Ectodermal cell (in vitro differentiated cells): ENCODE data around the gene ZNF91.

Experiments used
- H3K27ac ChIP-seq: 2 replicates; pipeline ENCODE4 v1.7.0; 2013; ENCODE audit warnings: mild to moderate bottlenecking, low read depth, low read length; ENCODE audit not compliant: insufficient read depth, poor library complexity, severe bottlenecking
- H3K27me3 ChIP-seq: 2 replicates; pipeline ENCODE4 v1.7.0; 2013; ENCODE audit warnings: mild to moderate bottlenecking, low read length; ENCODE audit not compliant: insufficient read depth, control insufficient read depth, poor library complexity, severe bottlenecking
- H3K36me3 ChIP-seq: one replicate; pipeline ENCODE4 v1.7.0; 2013; ENCODE audit warnings: low read length; ENCODE audit not compliant: control insufficient read depth, insufficient read depth
- H3K4me1 ChIP-seq: one replicate; pipeline ENCODE4 v1.7.0; 2013; ENCODE audit warnings: low read length; ENCODE audit not compliant: control insufficient read depth, insufficient read depth
- H3K4me3 ChIP-seq: 2 replicates; pipeline ENCODE4 v1.7.0; 2013; ENCODE audit warnings: low read depth, low read length, control low read depth; ENCODE audit not compliant: insufficient read depth
- H3K9me3 ChIP-seq: 2 replicates; pipeline ENCODE4 v1.7.0; 2013; ENCODE audit warnings: mild to moderate bottlenecking, low read length, moderate library complexity; ENCODE audit not compliant: control insufficient read depth
- WGBS, 2 experiments: methylation state at CpG; one replicate each; pipeline ENCODE4 v1.1.7; 2013; ENCODE audit warnings: missing lambda C conversion rate in 2 of 2; 5-methylcytosine and 5-hydroxymethylcytosine counted together

The ZNF91 gene

GRCh38 chr19:23415034-23415433 lies 19.8 kb upstream of the ZNF91 start:
- Histone ChIP-seq H3K4me1 (no peaks in the 10 kb centered on the region), H3K27me3 (no peaks in the 10 kb centered on the region), H3K27ac (peak overlapping the region; percentile 97), H3K4me3 (peak overlapping the region; percentile 86), H3K9me3 (no peaks in the 10 kb centered on the region), H3K36me3 (no peaks in the 10 kb centered on the region)
- 4 to 5% methylated on average over 13 of the region's 13 CpGs for WGBS, 2 experiments

DNA sequence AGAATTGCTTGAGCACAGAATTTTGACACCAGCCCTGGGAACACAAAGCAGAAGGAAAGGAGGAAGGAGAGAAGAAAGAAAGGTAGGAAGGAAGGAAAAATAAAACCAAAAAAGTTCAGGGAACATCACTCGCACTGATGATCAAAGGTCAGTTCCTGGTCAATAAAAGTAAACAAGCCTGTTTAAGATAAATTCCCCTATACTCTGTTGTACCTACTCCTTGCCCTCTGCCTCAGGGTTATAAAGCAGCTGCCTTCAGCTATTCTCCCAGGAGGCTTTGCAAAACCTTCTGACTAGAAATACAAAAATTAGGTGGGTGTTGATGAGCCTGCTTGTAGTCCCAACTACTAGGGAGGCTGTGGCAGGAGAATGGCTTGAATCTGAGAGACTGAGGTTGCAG lies 14.9 kb upstream of the ZNF91 start:
- WGBS, 2 experiments = 83 to 96% methylated on average over 1 of the region's 1 CpG
- Histone ChIP-seq H3K9me3 (no peaks in the 10 kb centered on the region), H3K4me1 (no peaks in the 10 kb centered on the region), H3K36me3 (no peaks in the 10 kb centered on the region), H3K27me3 (no peaks in the 10 kb centered on the region), H3K27ac (no peak overlapping the region), H3K4me3 (no peak overlapping the region)

DNA sequence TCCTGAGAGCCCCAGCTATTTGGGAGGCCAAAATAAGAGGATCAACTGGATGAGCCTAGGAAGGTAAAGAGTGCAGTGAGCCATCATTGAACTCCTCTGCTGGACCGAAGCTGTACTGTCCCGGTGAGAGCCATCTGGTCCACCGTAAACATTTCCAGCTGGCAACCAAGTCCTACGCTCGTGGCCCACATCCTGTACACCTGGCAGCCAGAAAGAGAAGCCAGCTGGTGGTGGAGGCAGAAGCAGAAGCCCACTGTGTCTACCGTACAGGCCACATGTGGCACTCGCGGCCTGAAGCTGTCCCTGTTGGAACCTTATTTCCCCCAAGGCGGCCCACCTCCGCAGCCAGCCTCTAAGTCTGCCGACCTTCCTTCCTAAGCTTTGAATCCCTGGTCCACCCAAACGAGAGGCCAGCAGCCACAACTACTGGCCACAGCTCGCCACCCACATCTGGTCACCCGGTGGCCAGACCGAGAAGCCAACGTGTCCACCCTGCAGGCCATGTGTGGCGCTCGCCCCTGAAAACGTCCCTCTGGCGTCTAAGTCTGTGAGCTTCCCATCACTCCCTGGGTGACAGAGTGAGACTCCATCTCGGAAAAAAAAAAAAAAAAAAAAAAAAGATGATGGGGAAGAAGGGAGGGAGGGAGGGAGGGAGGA lies 14.2 kb upstream of the ZNF91 start:
- Histone ChIP-seq H3K27me3 (no peaks in the 10 kb centered on the region), H3K4me3 (no peak overlapping the region), H3K9me3 (no peaks in the 10 kb centered on the region), H3K36me3 (no peaks in the 10 kb centered on the region), H3K4me1 (no peaks in the 10 kb centered on the region), H3K27ac (no peak overlapping the region)
- 87 to 89% methylated on average over 21 of the region's 21 CpGs for WGBS, 2 experiments

DNA sequence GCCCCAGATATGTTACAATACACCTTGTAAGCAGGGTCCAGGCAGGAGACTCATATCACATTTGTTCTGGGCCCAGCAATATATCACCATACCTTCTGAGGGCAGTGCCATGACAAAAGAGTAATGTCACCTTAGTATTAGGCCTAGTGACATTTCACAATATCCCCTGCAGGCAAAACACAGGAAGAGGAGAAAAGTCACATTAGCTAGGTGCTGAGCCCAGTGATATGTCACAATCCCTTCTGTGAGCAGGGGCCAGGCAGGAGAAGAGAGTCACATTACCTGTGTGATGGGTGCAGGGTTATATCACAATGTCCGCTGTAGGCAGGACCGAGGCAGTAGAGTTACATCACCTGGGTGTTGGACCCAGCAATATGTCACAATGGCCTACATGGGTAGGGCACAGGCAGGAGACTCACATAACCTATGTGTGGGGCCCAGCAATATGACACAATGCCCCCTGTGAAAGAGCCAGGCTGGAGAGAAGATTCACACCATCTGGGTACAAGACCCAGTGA lies 12.4 kb upstream of the ZNF91 start:
- Histone ChIP-seq H3K9me3 (no peaks in the 10 kb centered on the region), H3K4me3 (no peak overlapping the region), H3K27ac (no peak overlapping the region), H3K36me3 (no peaks in the 10 kb centered on the region), H3K27me3 (no peaks in the 10 kb centered on the region), H3K4me1 (no peaks in the 10 kb centered on the region)
- 97% methylated on average over 2 of the region's 2 CpGs for WGBS, 2 experiments

DNA sequence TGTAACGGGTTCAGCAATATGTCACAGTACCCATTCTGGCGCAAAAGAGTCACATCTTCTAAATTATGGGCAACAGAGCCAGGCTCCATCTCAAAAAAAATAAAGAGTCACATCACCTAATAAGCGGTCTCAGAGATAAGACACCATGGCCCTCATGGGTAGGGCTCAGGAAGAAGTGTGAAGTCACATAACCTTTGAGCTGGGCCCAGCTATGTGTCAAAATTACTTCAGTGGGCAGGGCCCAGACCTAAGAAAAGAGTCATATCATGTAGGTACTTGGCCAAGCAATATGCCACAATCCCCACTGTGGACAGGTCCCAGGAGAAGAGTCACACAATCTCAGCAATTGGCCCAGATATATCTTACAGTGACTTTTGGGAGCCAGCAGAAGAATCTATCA lies 11.4 kb upstream of the ZNF91 start:
- 96 to 99% methylated on average over 3 of the region's 3 CpGs for WGBS, 2 experiments
- Histone ChIP-seq H3K27ac (no peak overlapping the region), H3K36me3 (peaks cover 9% of the 10 kb centered on the region)

GRCh38 chr19:23406091-23406490 lies 10.8 kb upstream of the ZNF91 start:
- H3K9me3 ChIP-seq = no peaks in the 10 kb centered on the region
- WGBS, 2 experiments = 96 to 100% methylated on average over 2 of the region's 2 CpGs
- H3K27ac ChIP-seq = no peak overlapping the region
- no peaks in the 10 kb centered on the region for H3K27me3 ChIP-seq
- H3K4me3 ChIP-seq = no peak overlapping the region
- H3K4me1 ChIP-seq = no peaks in the 10 kb centered on the region
- peaks cover 14% of the 10 kb centered on the region for H3K36me3 ChIP-seq

More for the DNA sequence above, 11.4 kb upstream of the ZNF91 start:
- H3K9me3 ChIP-seq = no peaks in the 10 kb centered on the region
- H3K4me1 ChIP-seq = no peaks in the 10 kb centered on the region
- H3K27me3 ChIP-seq = no peaks in the 10 kb centered on the region
- H3K4me3 ChIP-seq = no peak overlapping the region

- no peak overlapping the region for H3K27ac ChIP-seq
- H3K9me3 ChIP-seq = no peaks in the 10 kb centered on the region
- no peaks in the 10 kb centered on the region for H3K27me3 ChIP-seq
- 100% methylated on average over 1 of the region's 1 CpG for WGBS, 2 experiments
- no peaks in the 10 kb centered on the region for H3K4me1 ChIP-seq
- peaks cover 25% of the 10 kb centered on the region for H3K36me3 ChIP-seq
- no peak overlapping the region for H3K4me3 ChIP-seq
Observed at GRCh38 chr19:23404676-23405075, 9.4 kb upstream of the ZNF91 start.

DNA sequence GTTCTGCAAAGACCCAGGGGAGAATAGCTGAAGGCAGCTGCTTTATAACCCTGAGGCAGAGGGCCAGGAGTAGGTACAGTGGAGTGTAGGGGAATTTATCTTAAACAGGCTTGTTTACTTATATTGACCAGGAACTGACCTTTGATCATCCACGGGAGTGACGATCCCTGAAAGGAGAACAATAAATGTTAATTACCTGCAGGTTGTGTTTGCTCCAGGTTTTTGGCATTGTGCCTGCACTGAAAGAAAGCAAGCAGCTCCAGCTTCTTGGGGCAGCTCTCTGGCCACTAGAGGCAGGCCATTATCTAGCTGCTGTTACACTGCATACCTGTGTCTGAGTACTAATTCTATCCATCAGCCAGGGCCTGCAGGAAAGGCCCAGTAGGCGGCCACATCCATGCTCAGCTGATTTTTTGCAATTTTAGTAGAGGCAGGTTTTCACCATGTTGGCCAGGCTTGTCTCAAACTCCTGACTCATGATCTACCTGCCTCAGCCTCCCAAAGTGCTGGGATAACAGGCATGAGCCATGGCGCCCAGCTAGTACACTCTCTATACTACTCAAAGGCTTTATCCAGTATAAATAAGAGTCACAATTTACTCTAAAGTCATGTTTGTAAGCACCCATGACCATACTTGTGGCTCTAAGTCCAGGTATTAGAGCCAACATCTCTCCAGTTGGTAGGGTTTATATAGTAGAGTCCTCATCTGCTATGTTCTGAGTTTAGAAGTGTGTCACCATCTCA lies 8.5 kb upstream of the ZNF91 start:
- no peaks in the 10 kb centered on the region for H3K4me1 ChIP-seq
- H3K36me3 ChIP-seq = peaks cover 29% of the 10 kb centered on the region
- H3K27ac ChIP-seq = no peak overlapping the region
- 93 to 94% methylated on average over 4 of the region's 4 CpGs for WGBS, 2 experiments
- H3K9me3 ChIP-seq = no peaks in the 10 kb centered on the region
- no peak overlapping the region for H3K4me3 ChIP-seq
- no peaks in the 10 kb centered on the region for H3K27me3 ChIP-seq

DNA sequence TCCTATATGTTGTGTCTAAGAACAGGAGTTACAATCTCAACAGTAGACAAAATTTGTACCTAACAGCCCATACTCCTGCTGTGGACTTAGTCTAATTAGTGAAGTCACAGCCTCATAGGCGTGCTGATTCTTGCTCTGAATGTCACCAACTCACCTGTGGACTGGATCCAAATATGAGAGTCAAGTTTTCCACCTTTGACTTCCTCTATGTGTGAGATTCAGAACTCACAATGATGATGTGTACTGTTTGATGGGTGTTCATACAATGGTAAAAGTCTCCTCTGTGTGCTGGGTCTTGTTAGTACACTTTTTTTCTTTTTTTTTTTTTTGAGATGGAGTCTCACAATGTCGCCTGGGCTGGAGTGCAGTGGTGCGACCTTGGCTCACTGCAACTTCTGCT lies 7.8 kb upstream of the ZNF91 start:
- Histone ChIP-seq H3K27me3 (no peaks in the 10 kb centered on the region), H3K4me1 (no peaks in the 10 kb centered on the region), H3K9me3 (no peaks in the 10 kb centered on the region), H3K36me3 (peaks cover 29% of the 10 kb centered on the region), H3K4me3 (no peak overlapping the region), H3K27ac (no peak overlapping the region)
- 93 to 98% methylated on average over 3 of the region's 3 CpGs for WGBS, 2 experiments

GRCh38 chr19:23402388-23402787 lies 7.1 kb upstream of the ZNF91 start:
- peaks cover 29% of the 10 kb centered on the region for H3K36me3 ChIP-seq
- 91 to 95% methylated on average over 2 of the region's 2 CpGs for WGBS, 2 experiments

More at GRCh38 chr19:23402388-23402787, 7.1 kb upstream of the ZNF91 start:
- H3K27me3 ChIP-seq = no peaks in the 10 kb centered on the region
- no peak overlapping the region for H3K4me3 ChIP-seq
- no peak overlapping the region for H3K27ac ChIP-seq
- H3K4me1 ChIP-seq = no peaks in the 10 kb centered on the region
- no peaks in the 10 kb centered on the region for H3K9me3 ChIP-seq
